Ishikawa (cell line): Measurements from ENCODE around the gene OR4D11.

Source experiments
- CREB1 ChIP-seq: IDR thresholded peaks from 2 replicates; pipeline ENCODE4 v1.6.1; 2012; ENCODE audit warnings: low read depth
- EP300 ChIP-seq: IDR thresholded peaks from 2 replicates; pipeline ENCODE4 v1.6.1; 2012; ENCODE audit warnings: borderline replicate concordance
- FOXM1 ChIP-seq: IDR thresholded peaks from 2 replicates; pipeline ENCODE4 v1.6.1; 2012; ENCODE audit warnings: low read depth, borderline replicate concordance
- NFIC ChIP-seq: IDR thresholded peaks from 2 replicates; pipeline ENCODE4 v1.6.1; 2012
- RAD21 ChIP-seq: IDR thresholded peaks from 2 replicates; pipeline ENCODE4 v1.6.1; 2012; ENCODE audit warnings: low read depth
- TAF1 ChIP-seq: IDR thresholded peaks from 2 replicates; pipeline ENCODE4 v1.6.1; 2012; ENCODE audit warnings: low read depth, mild to moderate bottlenecking
- TCF12 ChIP-seq: IDR thresholded peaks from 2 replicates; pipeline ENCODE4 v1.6.1; 2012; ENCODE audit warnings: low read depth
- TEAD4 ChIP-seq: IDR thresholded peaks from 2 replicates; pipeline ENCODE4 v1.6.1; 2012
- YY1 ChIP-seq: IDR thresholded peaks from 2 replicates; pipeline ENCODE4 v1.6.1; 2012; ENCODE audit warnings: low read depth
- ZBTB7A ChIP-seq: IDR thresholded peaks from 2 replicates; pipeline ENCODE4 v1.6.1; 2012; ENCODE audit warnings: low read depth
- TF ChIP-seq, protein P1 (sequence below): IDR thresholded peaks from 2 replicates; pipeline ENCODE4 v1.6.1; 2012; ENCODE audit warnings: low read depth, mild to moderate bottlenecking
- TF ChIP-seq, protein P2 (sequence below): IDR thresholded peaks from 2 replicates; pipeline ENCODE4 v1.6.1; 2012
- TF ChIP-seq, protein P3 (sequence below): IDR thresholded peaks from 2 replicates; pipeline ENCODE4 v1.6.1; 2012

DNA sequence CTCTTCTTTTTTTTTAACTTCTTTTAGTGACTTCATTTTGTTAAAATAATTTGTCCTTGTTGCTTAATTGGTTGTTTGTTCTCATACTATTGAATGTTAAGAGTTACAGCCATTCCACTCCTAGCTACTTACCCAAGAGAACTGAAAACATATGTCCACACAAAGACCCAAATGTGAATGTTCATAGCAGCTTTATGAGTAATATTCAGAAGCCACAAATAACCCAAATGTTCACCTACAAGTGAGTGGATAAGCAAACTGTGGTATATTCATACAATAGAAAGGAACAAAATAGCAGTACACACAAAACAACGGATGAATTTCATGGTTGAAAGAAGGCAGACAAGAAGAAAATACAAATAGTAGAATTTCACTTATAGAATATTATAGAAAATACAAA lies 1.4 kb upstream of the OR4D11 start:
- TF ChIP-seq, protein P1, sequence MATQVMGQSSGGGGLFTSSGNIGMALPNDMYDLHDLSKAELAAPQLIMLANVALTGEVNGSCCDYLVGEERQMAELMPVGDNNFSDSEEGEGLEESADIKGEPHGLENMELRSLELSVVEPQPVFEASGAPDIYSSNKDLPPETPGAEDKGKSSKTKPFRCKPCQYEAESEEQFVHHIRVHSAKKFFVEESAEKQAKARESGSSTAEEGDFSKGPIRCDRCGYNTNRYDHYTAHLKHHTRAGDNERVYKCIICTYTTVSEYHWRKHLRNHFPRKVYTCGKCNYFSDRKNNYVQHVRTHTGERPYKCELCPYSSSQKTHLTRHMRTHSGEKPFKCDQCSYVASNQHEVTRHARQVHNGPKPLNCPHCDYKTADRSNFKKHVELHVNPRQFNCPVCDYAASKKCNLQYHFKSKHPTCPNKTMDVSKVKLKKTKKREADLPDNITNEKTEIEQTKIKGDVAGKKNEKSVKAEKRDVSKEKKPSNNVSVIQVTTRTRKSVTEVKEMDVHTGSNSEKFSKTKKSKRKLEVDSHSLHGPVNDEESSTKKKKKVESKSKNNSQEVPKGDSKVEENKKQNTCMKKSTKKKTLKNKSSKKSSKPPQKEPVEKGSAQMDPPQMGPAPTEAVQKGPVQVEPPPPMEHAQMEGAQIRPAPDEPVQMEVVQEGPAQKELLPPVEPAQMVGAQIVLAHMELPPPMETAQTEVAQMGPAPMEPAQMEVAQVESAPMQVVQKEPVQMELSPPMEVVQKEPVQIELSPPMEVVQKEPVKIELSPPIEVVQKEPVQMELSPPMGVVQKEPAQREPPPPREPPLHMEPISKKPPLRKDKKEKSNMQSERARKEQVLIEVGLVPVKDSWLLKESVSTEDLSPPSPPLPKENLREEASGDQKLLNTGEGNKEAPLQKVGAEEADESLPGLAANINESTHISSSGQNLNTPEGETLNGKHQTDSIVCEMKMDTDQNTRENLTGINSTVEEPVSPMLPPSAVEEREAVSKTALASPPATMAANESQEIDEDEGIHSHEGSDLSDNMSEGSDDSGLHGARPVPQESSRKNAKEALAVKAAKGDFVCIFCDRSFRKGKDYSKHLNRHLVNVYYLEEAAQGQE = no peak
- TF ChIP-seq, protein P2, sequence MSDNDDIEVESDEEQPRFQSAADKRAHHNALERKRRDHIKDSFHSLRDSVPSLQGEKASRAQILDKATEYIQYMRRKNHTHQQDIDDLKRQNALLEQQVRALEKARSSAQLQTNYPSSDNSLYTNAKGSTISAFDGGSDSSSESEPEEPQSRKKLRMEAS = no peak
- TF ChIP-seq ZBTB7A = no peak
- no peak for TF ChIP-seq TEAD4
- TF ChIP-seq TAF1 = no peak
- no peak for TF ChIP-seq YY1
- TF ChIP-seq EP300 = no peak
- no peak for TF ChIP-seq FOXM1
- no peak for TF ChIP-seq TCF12
- no peak for TF ChIP-seq CREB1
- TF ChIP-seq, protein P3, sequence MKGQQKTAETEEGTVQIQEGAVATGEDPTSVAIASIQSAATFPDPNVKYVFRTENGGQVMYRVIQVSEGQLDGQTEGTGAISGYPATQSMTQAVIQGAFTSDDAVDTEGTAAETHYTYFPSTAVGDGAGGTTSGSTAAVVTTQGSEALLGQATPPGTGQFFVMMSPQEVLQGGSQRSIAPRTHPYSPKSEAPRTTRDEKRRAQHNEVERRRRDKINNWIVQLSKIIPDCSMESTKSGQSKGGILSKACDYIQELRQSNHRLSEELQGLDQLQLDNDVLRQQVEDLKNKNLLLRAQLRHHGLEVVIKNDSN = no peak
- TF ChIP-seq NFIC = no peak
- TF ChIP-seq RAD21 = no peak
